GM12892 (cell line): Measurements from ENCODE around the gene EPYC. TPM values are rescaled to one million over a fixed set of nuclear protein-coding genes. Genes with fewer than 3 reads are reported as not detected.

Experiments used
- DNase-seq: peaks from one replicate; pipeline ENCODE4 v3.0.0; 2011; ENCODE audit not compliant: insufficient read length
- FAIRE-seq: peaks from 2 replicates; lab custom pipeline; 2011; peaks lifted over from hg19 to GRCh38; lab: Jason Lieb, UNC
- POLR2A ChIP-seq: IDR thresholded peaks from 2 replicates; pipeline ENCODE4 v1.6.1; 2011; ENCODE audit warnings: low read depth, low read length, control low read depth
- POLR2AphosphoS5 ChIP-seq: IDR thresholded peaks from 2 replicates; pipeline ENCODE4 v1.6.1; 2011; ENCODE audit warnings: low read depth, low read length, control low read depth
- TAF1 ChIP-seq: IDR thresholded peaks from 2 replicates; pipeline ENCODE4 v1.6.1; 2011; ENCODE audit warnings: low read depth, mild to moderate bottlenecking, control low read depth, low read length, borderline replicate concordance
- polyA plus RNA-seq: library from polyadenylated mRNA; unstranded; fragments of >200 nt; gene quantifications from one replicate; pipeline ENCODE4 v1.2.1, GENCODE V29; 2012; ENCODE audit warnings: missing spikeins, inconsistent platforms; ENCODE audit not compliant: missing spikeins

Gene EPYC
- not detected for polyA plus RNA-seq

GRCh38 chr12:91004872-91005271, at the start of gene EPYC:
Gene EPYC (minus strand): TSS chr12:91004972. CDS start chr12:91002565, 2,407 bp downstream.
- DNase-seq (no peak), FAIRE-seq (no peak)
- TF ChIP-seq POLR2AphosphoS5 = no peak
- no peak for TF ChIP-seq TAF1
- TF ChIP-seq POLR2A = no peak

GRCh38 chr12:91053951-91054715, 49.4 kb upstream of the EPYC start:
- no peak for FAIRE-seq
- TF ChIP-seq POLR2A (no peak), TAF1 (no peak), POLR2AphosphoS5 (no peak)
- DNase-seq = no peak

GRCh38 chr12:91052026-91052425, 47.3 kb upstream of the EPYC start:
- DNase-seq (no peak), FAIRE-seq (no peak)
- TF ChIP-seq POLR2AphosphoS5 = no peak

GRCh38 chr12:91044586-91044985, 39.8 kb upstream of the EPYC start:
- DNase-seq = no peak
- TF ChIP-seq TAF1 = no peak
- TF ChIP-seq POLR2AphosphoS5 = no peak
- TF ChIP-seq POLR2A = no peak
- FAIRE-seq = no peak

- FAIRE-seq = no peak
- no peak for TF ChIP-seq POLR2AphosphoS5
- no peak for TF ChIP-seq TAF1
- no peak for TF ChIP-seq POLR2A
- no peak for DNase-seq
These were observed 38.6 kb upstream of the EPYC start for GRCh38 chr12:91043408-91043807.

- DNase-seq = no peak
- no peak for TF ChIP-seq POLR2A
- no peak for TF ChIP-seq TAF1
- TF ChIP-seq POLR2AphosphoS5 = no peak
- no peak for FAIRE-seq
These were observed 35.5 kb upstream of the EPYC start for GRCh38 chr12:91040096-91040755.

GRCh38 chr12:91037276-91037675, 32.5 kb upstream of the EPYC start:
- TF ChIP-seq TAF1 (no peak), POLR2AphosphoS5 (no peak), POLR2A (no peak)
- DNase-seq (no peak), FAIRE-seq (no peak)

- DNase-seq (no peak), FAIRE-seq (no peak)
These were observed 28.5 kb upstream of the EPYC start for GRCh38 chr12:91033251-91033650.

GRCh38 chr12:91023326-91024004, 18.7 kb upstream of the EPYC start:
- TF ChIP-seq POLR2A (no peak), POLR2AphosphoS5 (no peak), TAF1 (no peak)
- FAIRE-seq (no peak), DNase-seq (no peak)

More at GRCh38 chr12:91033251-91033650, 28.5 kb upstream of the EPYC start:
- TF ChIP-seq POLR2A (no peak), TAF1 (no peak), POLR2AphosphoS5 (no peak)

- DNase-seq (no peak), FAIRE-seq (no peak)
- no peak for TF ChIP-seq TAF1
- no peak for TF ChIP-seq POLR2A
- TF ChIP-seq POLR2AphosphoS5 = no peak
These were observed 16.3 kb upstream of the EPYC start for GRCh38 chr12:91021076-91021475.

GRCh38 chr12:91019455-91019854, 14.7 kb upstream of the EPYC start:
- no peak for DNase-seq
- TF ChIP-seq TAF1 = no peak
- TF ChIP-seq POLR2AphosphoS5 = no peak
- TF ChIP-seq POLR2A = no peak
- FAIRE-seq = no peak
